ENCODE data around the gene PMEPA1. TPM values are rescaled to one million over a fixed set of nuclear protein-coding genes. Genes with fewer than 3 reads are reported as not detected.

Gene PMEPA1
- total RNA-seq, 1 experiment from 2014 or later = 89.8 TPM

DNA sequence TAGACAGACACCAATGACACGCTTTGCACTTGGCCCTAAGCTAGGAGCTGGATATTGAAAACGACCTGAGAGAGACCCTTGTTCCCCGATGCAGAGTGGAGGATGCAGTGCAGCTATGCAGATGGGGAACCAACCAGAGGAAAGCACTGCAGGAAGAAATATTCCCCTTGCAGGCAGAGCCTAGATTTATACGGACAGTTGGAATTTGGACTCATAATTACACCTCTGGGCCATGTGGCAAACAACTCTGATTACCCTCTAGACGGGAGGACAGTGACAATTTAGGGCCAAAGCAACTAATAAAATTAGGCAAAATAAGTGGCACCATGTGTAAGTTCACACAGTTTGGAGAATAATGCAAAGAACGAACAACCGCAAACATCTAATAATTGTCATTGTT is 12.3 kb downstream of the PMEPA1 start:
- H3K4me3 ChIP-seq (ENCODE audit: low read depth in 2 of 2, low read length in 2 of 2) = peak overlapping the region; percentile 27 to 55; a peak in 2 of 4 replicates
- in situ Hi-C loops (cut with HindIII; ENCODE audit: low pct_unique_long_range_greater_than_20kb, low sequenced_read_pairs) = no loop called here

DNA sequence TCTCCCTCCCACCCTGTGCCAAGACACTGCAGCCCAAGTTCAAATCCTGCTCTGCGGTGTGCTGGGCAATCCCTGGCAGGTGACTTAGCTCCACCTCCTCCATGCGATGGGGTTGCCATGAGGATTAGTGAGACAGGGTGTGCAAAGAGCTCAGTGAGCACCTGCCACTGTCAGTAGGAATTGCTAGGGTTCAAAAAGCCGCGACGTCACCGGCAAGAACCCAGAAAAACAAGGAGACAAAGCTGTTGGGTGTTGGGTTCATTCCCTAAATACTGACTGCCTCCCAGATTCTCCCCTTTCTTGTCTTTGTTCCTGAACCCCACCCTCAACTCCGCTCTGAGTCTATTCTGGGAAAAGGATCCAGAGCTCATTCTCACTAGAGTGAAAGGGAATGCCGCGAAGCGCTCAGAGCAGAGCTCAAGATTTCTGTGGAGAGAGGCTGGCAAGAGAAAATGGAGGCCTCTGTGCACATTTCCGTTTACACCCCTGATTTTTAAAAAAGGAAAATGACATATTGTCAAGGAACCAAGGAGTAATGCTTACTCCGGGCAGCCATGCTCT is 13.3 kb downstream of the PMEPA1 start:
- ChIA-PET POLR2A (no interaction called here), CTCF (no interaction called here)
- Histone ChIP-seq H3K36me3 (ENCODE audit: control insufficient read depth, insufficient read depth, low read length) (no peaks in the 10 kb centered on the region), H3K4me3 (ENCODE audit: low read depth in 2 of 2, low read length in 2 of 2) (no peak overlapping the region), H3K9me3 (ENCODE audit: control insufficient read depth, insufficient read depth, low read depth, low read length) (no peaks in the 10 kb centered on the region), H3K27ac (ENCODE audit: low read length) (peak overlapping the region; percentile 96), H3K27me3 (ENCODE audit: control insufficient read depth, insufficient read depth, low read length) (no peaks in the 10 kb centered on the region), H3K4me1 (ENCODE audit: control insufficient read depth, insufficient read depth, low read length) (peaks cover 92% of the 10 kb centered on the region)
- in situ Hi-C loops (cut with HindIII; ENCODE audit: low pct_unique_long_range_greater_than_20kb, low sequenced_read_pairs) = no loop called here
- intact Hi-C loops (cut with micrococcal nuclease; ENCODE audit: unreplicated experiment) = no loop called here
- no TSS peak for BruUV-seq (replicated peaks)
- DNase-seq (ENCODE audit: low read depth, low spot score) = no peak
- no peak for ATAC-seq
- no peak for TF ChIP-seq SIN3A (IDR thresholded peaks at IDR 0.05; ENCODE audit: borderline replicate concordance, insufficient read depth, low read depth, low read length)
- no peak for TF ChIP-seq POLR2AphosphoS5 (IDR thresholded peaks at IDR 0.05; ENCODE audit: low read depth, low read length)
- TF ChIP-seq, protein P1, sequence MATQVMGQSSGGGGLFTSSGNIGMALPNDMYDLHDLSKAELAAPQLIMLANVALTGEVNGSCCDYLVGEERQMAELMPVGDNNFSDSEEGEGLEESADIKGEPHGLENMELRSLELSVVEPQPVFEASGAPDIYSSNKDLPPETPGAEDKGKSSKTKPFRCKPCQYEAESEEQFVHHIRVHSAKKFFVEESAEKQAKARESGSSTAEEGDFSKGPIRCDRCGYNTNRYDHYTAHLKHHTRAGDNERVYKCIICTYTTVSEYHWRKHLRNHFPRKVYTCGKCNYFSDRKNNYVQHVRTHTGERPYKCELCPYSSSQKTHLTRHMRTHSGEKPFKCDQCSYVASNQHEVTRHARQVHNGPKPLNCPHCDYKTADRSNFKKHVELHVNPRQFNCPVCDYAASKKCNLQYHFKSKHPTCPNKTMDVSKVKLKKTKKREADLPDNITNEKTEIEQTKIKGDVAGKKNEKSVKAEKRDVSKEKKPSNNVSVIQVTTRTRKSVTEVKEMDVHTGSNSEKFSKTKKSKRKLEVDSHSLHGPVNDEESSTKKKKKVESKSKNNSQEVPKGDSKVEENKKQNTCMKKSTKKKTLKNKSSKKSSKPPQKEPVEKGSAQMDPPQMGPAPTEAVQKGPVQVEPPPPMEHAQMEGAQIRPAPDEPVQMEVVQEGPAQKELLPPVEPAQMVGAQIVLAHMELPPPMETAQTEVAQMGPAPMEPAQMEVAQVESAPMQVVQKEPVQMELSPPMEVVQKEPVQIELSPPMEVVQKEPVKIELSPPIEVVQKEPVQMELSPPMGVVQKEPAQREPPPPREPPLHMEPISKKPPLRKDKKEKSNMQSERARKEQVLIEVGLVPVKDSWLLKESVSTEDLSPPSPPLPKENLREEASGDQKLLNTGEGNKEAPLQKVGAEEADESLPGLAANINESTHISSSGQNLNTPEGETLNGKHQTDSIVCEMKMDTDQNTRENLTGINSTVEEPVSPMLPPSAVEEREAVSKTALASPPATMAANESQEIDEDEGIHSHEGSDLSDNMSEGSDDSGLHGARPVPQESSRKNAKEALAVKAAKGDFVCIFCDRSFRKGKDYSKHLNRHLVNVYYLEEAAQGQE (IDR thresholded peaks at IDR 0.05; ENCODE audit: insufficient read depth in 1 of 2, low read depth in 2 of 2, low read length in 1 of 2) = no peak
- TF ChIP-seq TCF7L2 (IDR thresholded peaks at IDR 0.05; ENCODE audit: low read depth, low read length) = no peak
- TF ChIP-seq, protein P2, sequence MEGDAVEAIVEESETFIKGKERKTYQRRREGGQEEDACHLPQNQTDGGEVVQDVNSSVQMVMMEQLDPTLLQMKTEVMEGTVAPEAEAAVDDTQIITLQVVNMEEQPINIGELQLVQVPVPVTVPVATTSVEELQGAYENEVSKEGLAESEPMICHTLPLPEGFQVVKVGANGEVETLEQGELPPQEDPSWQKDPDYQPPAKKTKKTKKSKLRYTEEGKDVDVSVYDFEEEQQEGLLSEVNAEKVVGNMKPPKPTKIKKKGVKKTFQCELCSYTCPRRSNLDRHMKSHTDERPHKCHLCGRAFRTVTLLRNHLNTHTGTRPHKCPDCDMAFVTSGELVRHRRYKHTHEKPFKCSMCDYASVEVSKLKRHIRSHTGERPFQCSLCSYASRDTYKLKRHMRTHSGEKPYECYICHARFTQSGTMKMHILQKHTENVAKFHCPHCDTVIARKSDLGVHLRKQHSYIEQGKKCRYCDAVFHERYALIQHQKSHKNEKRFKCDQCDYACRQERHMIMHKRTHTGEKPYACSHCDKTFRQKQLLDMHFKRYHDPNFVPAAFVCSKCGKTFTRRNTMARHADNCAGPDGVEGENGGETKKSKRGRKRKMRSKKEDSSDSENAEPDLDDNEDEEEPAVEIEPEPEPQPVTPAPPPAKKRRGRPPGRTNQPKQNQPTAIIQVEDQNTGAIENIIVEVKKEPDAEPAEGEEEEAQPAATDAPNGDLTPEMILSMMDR (IDR thresholded peaks at IDR 0.05) = no peak

More for the DNA sequence above, 12.3 kb downstream of the PMEPA1 start:
- H3K27me3 ChIP-seq (ENCODE audit: control insufficient read depth, insufficient read depth, low read length) = no peaks in the 10 kb centered on the region
- H3K36me3 ChIP-seq (ENCODE audit: control insufficient read depth, insufficient read depth, low read length) = no peaks in the 10 kb centered on the region
- ChIA-PET POLR2A (interaction anchor here (0.8 kb wide), 1 partner anchor 41 kb away, joined by 3 read pairs; no protein-coding TSS in a partner anchor), CTCF (interaction anchor here (0.5 to 1.7 kb wide), 3 partner anchors 13 to 483 kb away, joined by 4 to 7 read pairs (median 4); no protein-coding TSS in a partner anchor)
- ATAC-seq = no peak
- H3K27ac ChIP-seq (ENCODE audit: low read length) = peak overlapping the region; percentile 96
- BruUV-seq (replicated peaks) = no TSS peak
- intact Hi-C loops (cut with micrococcal nuclease; ENCODE audit: unreplicated experiment) = no loop called here
- no peak for DNase-seq (ENCODE audit: low read depth, low spot score)
- TF ChIP-seq, protein P2 (IDR thresholded peaks at IDR 0.05) = no peak
- H3K9me3 ChIP-seq (ENCODE audit: control insufficient read depth, insufficient read depth, low read depth, low read length) = no peaks in the 10 kb centered on the region
- H3K4me1 ChIP-seq (ENCODE audit: control insufficient read depth, insufficient read depth, low read length) = peaks cover 93% of the 10 kb centered on the region
